ENCODE results near the gene FOSL2.

FOSL2 gene

GRCh38 chr2:28350196-28350595 is 42.5 kb upstream of the FOSL2 start:
- Histone ChIP-seq H3K9ac (ENCODE audit: low read length) (no peak overlapping the region), H3K9me3 (ENCODE audit: control insufficient read depth, low read depth, low read length) (no peaks in the 10 kb centered on the region), H3K36me3 (ENCODE audit: control insufficient read depth, low read depth, low read length) (no peaks in the 10 kb centered on the region), H3K4me3 (ENCODE audit: low read length) (no peak overlapping the region), H3K4me1 (ENCODE audit: control insufficient read depth, low read depth, low read length) (no peaks in the 10 kb centered on the region), H3K27me3 (ENCODE audit: control insufficient read depth, insufficient read depth, low read length) (no peaks in the 10 kb centered on the region), H3K27ac (ENCODE audit: low read length) (no peak overlapping the region)

GRCh38 chr2:28350791-28351285 is 41.8 kb upstream of the FOSL2 start:
- Histone ChIP-seq H3K27ac (ENCODE audit: low read length) (no peak overlapping the region), H3K4me1 (ENCODE audit: control insufficient read depth, low read depth, low read length) (no peaks in the 10 kb centered on the region), H3K27me3 (ENCODE audit: control insufficient read depth, insufficient read depth, low read length) (no peaks in the 10 kb centered on the region), H3K9ac (ENCODE audit: low read length) (no peak overlapping the region), H3K36me3 (ENCODE audit: control insufficient read depth, low read depth, low read length) (no peaks in the 10 kb centered on the region), H3K9me3 (ENCODE audit: control insufficient read depth, low read depth, low read length) (no peaks in the 10 kb centered on the region), H3K4me3 (ENCODE audit: low read length) (no peak overlapping the region)

GRCh38 chr2:28351621-28352020 is 41.0 kb upstream of the FOSL2 start:
- no peak overlapping the region for H3K9ac ChIP-seq (ENCODE audit: low read length)
- no peaks in the 10 kb centered on the region for H3K9me3 ChIP-seq (ENCODE audit: control insufficient read depth, low read depth, low read length)
- no peaks in the 10 kb centered on the region for H3K4me1 ChIP-seq (ENCODE audit: control insufficient read depth, low read depth, low read length)
- H3K36me3 ChIP-seq (ENCODE audit: control insufficient read depth, low read depth, low read length): no peaks in the 10 kb centered on the region
- no peak overlapping the region for H3K27ac ChIP-seq (ENCODE audit: low read length)
- no peaks in the 10 kb centered on the region for H3K27me3 ChIP-seq (ENCODE audit: control insufficient read depth, insufficient read depth, low read length)
- no peak overlapping the region for H3K4me3 ChIP-seq (ENCODE audit: low read length)

DNA sequence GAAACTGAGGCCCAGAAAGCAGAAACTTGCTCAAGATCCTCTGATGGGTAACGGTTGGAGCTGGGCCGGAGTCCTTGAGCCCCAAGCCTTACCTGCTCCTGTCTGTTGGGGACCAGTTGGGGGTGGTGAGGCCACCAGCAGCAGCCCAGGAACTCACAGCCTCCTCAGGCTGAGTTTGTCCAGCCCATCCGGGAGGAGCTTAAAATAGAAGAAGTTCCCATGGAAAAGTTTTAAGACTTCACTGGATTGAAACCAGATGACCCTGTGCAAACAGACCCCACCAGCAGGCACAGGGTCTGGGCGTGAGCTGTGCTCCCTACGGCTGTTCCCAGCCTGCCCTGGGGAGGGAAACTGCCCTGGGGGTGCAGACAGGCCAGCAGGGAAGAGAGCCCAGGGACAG is 40.6 kb upstream of the FOSL2 start:
- Histone ChIP-seq H3K9me3 (ENCODE audit: control insufficient read depth, low read depth, low read length) (no peaks in the 10 kb centered on the region), H3K27me3 (ENCODE audit: control insufficient read depth, insufficient read depth, low read length) (no peaks in the 10 kb centered on the region), H3K27ac (ENCODE audit: low read length) (no peak overlapping the region), H3K36me3 (ENCODE audit: control insufficient read depth, low read depth, low read length) (no peaks in the 10 kb centered on the region), H3K9ac (ENCODE audit: low read length) (no peak overlapping the region), H3K4me1 (ENCODE audit: control insufficient read depth, low read depth, low read length) (no peaks in the 10 kb centered on the region), H3K4me3 (ENCODE audit: low read length) (no peak overlapping the region)

GRCh38 chr2:28352610-28353195 is 40.0 kb upstream of the FOSL2 start:
- H3K36me3 ChIP-seq (ENCODE audit: control insufficient read depth, low read depth, low read length): no peaks in the 10 kb centered on the region
- H3K9ac ChIP-seq (ENCODE audit: low read length): no peak overlapping the region

GRCh38 chr2:28354920-28355520 is 37.6 kb upstream of the FOSL2 start:
- Histone ChIP-seq H3K4me1 (ENCODE audit: control insufficient read depth, low read depth, low read length) (no peaks in the 10 kb centered on the region), H3K9me3 (ENCODE audit: control insufficient read depth, low read depth, low read length) (no peaks in the 10 kb centered on the region), H3K27ac (ENCODE audit: low read length) (no peak overlapping the region), H3K9ac (ENCODE audit: low read length) (no peak overlapping the region), H3K36me3 (ENCODE audit: control insufficient read depth, low read depth, low read length) (no peaks in the 10 kb centered on the region), H3K4me3 (ENCODE audit: low read length) (no peak overlapping the region), H3K27me3 (ENCODE audit: control insufficient read depth, insufficient read depth, low read length) (no peaks in the 10 kb centered on the region)

More at GRCh38 chr2:28352610-28353195, 40.0 kb upstream of the FOSL2 start:
- Histone ChIP-seq H3K4me3 (ENCODE audit: low read length) (no peak overlapping the region), H3K4me1 (ENCODE audit: control insufficient read depth, low read depth, low read length) (no peaks in the 10 kb centered on the region), H3K27me3 (ENCODE audit: control insufficient read depth, insufficient read depth, low read length) (no peaks in the 10 kb centered on the region), H3K9me3 (ENCODE audit: control insufficient read depth, low read depth, low read length) (no peaks in the 10 kb centered on the region), H3K27ac (ENCODE audit: low read length) (no peak overlapping the region)

GRCh38 chr2:28355521-28356094 is 37.0 kb upstream of the FOSL2 start:
- H3K27ac ChIP-seq (ENCODE audit: low read length): no peak overlapping the region
- no peak overlapping the region for H3K9ac ChIP-seq (ENCODE audit: low read length)
- H3K4me3 ChIP-seq (ENCODE audit: low read length): no peak overlapping the region
- no peaks in the 10 kb centered on the region for H3K4me1 ChIP-seq (ENCODE audit: control insufficient read depth, low read depth, low read length)
- no peaks in the 10 kb centered on the region for H3K27me3 ChIP-seq (ENCODE audit: control insufficient read depth, insufficient read depth, low read length)
- no peaks in the 10 kb centered on the region for H3K36me3 ChIP-seq (ENCODE audit: control insufficient read depth, low read depth, low read length)
- H3K9me3 ChIP-seq (ENCODE audit: control insufficient read depth, low read depth, low read length): no peaks in the 10 kb centered on the region

GRCh38 chr2:28356095-28356911 is 36.4 kb upstream of the FOSL2 start:
- Histone ChIP-seq H3K36me3 (ENCODE audit: control insufficient read depth, low read depth, low read length) (no peaks in the 10 kb centered on the region), H3K27ac (ENCODE audit: low read length) (no peak overlapping the region), H3K9me3 (ENCODE audit: control insufficient read depth, low read depth, low read length) (no peaks in the 10 kb centered on the region), H3K4me3 (ENCODE audit: low read length) (no peak overlapping the region), H3K4me1 (ENCODE audit: control insufficient read depth, low read depth, low read length) (no peaks in the 10 kb centered on the region), H3K9ac (ENCODE audit: low read length) (no peak overlapping the region), H3K27me3 (ENCODE audit: control insufficient read depth, insufficient read depth, low read length) (no peaks in the 10 kb centered on the region)

DNA sequence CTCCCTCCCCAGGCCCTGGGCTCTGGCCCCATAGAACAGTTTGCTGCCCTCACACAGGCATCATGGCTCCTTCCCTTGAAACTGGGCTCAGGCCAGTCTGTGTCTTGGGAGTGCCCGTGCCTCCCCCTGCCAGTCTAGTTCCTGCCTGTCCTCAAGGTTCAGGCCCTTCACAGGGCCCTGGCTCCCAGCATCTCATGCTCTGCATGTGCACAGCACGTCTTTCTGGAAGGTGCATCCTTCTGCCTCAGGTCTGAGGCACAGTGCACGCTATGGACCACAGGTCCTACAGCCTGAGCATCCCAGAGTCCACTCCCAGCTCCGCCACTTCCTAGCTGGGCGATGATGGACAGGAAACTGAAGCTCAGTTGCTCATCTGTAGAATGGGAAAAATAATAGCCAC is 35.6 kb upstream of the FOSL2 start:
- Histone ChIP-seq H3K27ac (ENCODE audit: low read length) (no peak overlapping the region), H3K36me3 (ENCODE audit: control insufficient read depth, low read depth, low read length) (no peaks in the 10 kb centered on the region), H3K27me3 (ENCODE audit: control insufficient read depth, insufficient read depth, low read length) (peaks cover under 1% of the 10 kb centered on the region), H3K4me1 (ENCODE audit: control insufficient read depth, low read depth, low read length) (no peaks in the 10 kb centered on the region), H3K9ac (ENCODE audit: low read length) (no peak overlapping the region), H3K4me3 (ENCODE audit: low read length) (no peak overlapping the region), H3K9me3 (ENCODE audit: control insufficient read depth, low read depth, low read length) (no peaks in the 10 kb centered on the region)

DNA sequence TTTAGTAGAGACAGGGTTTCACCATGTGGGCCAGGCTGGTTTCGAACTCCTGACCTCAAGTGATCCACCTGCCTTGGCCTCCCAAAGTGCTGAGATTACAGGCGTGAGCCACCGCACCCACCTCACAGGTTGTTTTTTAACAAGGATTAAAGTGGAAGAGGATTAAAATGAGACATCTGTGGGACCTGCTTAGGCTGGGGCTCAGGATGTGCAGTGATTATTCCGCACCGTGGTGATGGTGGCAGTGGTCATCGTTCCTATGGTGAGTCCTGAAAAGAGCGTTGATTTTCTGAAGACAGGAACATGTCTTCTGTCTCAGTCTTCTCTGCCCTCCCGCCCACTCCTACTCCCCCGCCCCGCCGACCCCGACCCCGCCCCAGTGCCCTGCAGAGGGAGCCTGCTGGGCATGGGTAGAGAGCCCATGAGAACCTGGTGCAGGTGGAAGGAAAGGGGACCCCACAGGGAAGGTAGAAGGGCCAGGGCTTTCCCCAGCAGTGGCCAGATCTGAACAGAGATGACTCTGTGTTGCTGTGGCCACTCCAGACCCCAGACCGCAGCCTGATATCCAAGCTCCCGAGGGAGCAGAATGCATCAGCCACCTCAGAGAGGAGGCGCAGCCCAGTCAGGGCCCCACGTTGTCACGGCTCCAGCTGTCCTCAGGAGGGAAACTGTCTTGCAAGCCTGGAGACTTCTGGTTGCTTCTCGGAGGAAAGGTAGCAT is 34.5 kb upstream of the FOSL2 start:
- Histone ChIP-seq H3K36me3 (ENCODE audit: control insufficient read depth, low read depth, low read length) (no peaks in the 10 kb centered on the region), H3K27ac (ENCODE audit: low read length) (no peak overlapping the region), H3K4me3 (ENCODE audit: low read length) (no peak overlapping the region), H3K27me3 (ENCODE audit: control insufficient read depth, insufficient read depth, low read length) (peaks cover 7% of the 10 kb centered on the region), H3K4me1 (ENCODE audit: control insufficient read depth, low read depth, low read length) (no peaks in the 10 kb centered on the region), H3K9ac (ENCODE audit: low read length) (no peak overlapping the region), H3K9me3 (ENCODE audit: control insufficient read depth, low read depth, low read length) (no peaks in the 10 kb centered on the region)

DNA sequence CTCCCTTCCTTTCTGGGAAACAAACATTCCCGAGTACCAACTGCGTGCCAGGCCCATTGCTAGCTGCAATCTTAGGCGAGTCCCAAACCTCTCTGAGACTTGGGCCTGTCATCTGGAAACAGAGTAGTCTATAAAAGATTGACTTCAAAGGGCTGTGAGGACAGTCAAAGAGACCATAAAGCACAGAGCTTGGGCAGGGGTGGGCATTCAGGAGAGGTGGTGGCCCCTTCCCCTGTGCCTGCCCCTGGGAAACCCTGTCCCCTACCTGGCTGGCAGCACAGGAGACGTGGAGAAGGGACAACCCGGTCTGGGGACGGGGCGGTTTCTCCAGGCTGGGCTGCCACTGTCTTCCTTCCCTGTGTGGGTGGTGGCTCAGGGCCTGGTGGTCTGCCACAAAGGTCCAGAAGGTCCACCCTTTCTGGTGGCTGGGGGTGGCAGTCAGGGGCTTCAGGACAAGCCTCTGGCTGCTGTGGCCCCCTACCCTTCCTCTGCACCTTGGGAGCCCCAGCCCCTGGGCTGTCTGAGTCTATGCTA is 33.9 kb upstream of the FOSL2 start:
- Histone ChIP-seq H3K4me3 (ENCODE audit: low read length) (no peak overlapping the region), H3K4me1 (ENCODE audit: control insufficient read depth, low read depth, low read length) (no peaks in the 10 kb centered on the region), H3K27ac (ENCODE audit: low read length) (no peak overlapping the region), H3K27me3 (ENCODE audit: control insufficient read depth, insufficient read depth, low read length) (peaks cover 7% of the 10 kb centered on the region), H3K36me3 (ENCODE audit: control insufficient read depth, low read depth, low read length) (no peaks in the 10 kb centered on the region), H3K9ac (ENCODE audit: low read length) (no peak overlapping the region), H3K9me3 (ENCODE audit: control insufficient read depth, low read depth, low read length) (no peaks in the 10 kb centered on the region)
